Colonic mucosa (tissue), 4 donors: ENCODE measurements around the gene TBC1D12. TPM values are rescaled to one million over a fixed set of nuclear protein-coding genes. Genes with fewer than 3 reads are reported as not detected.

Source experiments
- DNase-seq: peaks from one replicate; pipeline ENCODE4 v3.0.0-alpha.2; 2020
- H3K27ac ChIP-seq: fragments of 200-600 bp; one replicate; pipeline ENCODE4 v1.8.0; 2021
- H3K27me3 ChIP-seq: fragments of 200-600 bp; one replicate; pipeline ENCODE4 v1.8.0; 2021
- H3K36me3 ChIP-seq: fragments of 200-600 bp; one replicate; pipeline ENCODE4 v1.8.0; 2021
- H3K4me1 ChIP-seq: fragments of 200-600 bp; one replicate; pipeline ENCODE4 v1.8.0; 2021; ENCODE audit warnings: mild to moderate bottlenecking
- H3K4me3 ChIP-seq: fragments of 200-600 bp; one replicate; pipeline ENCODE4 v1.8.0; 2021
- H3K9ac ChIP-seq, 2 donors: one replicate each; pipeline ENCODE4 v1.7.0; 2013; ENCODE audit warnings: control low read depth in 2 of 2, low read depth in 2 of 2, low read length in 2 of 2
- H3K9me3 ChIP-seq: fragments of 200-600 bp; one replicate; pipeline ENCODE4 v1.8.0; 2021
- CTCF ChIP-seq: fragments of 200-600 bp; IDR thresholded peaks from one replicate; pipeline ENCODE4 v1.8.0; 2022; ENCODE audit warnings: antibody characterized with exemption, mild to moderate bottlenecking
- intact Hi-C: fragments of 100-400 bp; cut with DNase I; formaldehyde crosslinking; loops from one replicate; pipeline ENCODE4 v1.14.1; 2022
- total RNA-seq, 2 donors: library from RNA; stranded (reverse); fragmentation: NEBNext Ultra II Directional in 1 of 2; extraction: Animal tissue kit (Norgen Biotek cat#: 25700) in 1 of 2; gene quantifications; one replicate each; pipeline ENCODE4 v1.2.1, GENCODE V29; 2021
- donor health status: healthy.
- donor health status: DM: no; HTN: no; CAD: no.
- donor health status: DM: no; HTN: no; CAD: no.

Gene TBC1D12
- total RNA-seq, 2 donors from 2014 or later = 18.0 to 21.0 TPM

- intact Hi-C loops = no loop called here
- no peak for TF ChIP-seq CTCF
- no peaks in the 10 kb centered on the region for H3K27me3 ChIP-seq
- no peak for DNase-seq
- no peaks in the 10 kb centered on the region for H3K9me3 ChIP-seq
- no peak overlapping the region for H3K9ac ChIP-seq
- no peaks in the 10 kb centered on the region for H3K36me3 ChIP-seq
- no peak overlapping the region for H3K27ac ChIP-seq
- no peaks in the 10 kb centered on the region for H3K4me1 ChIP-seq
- H3K4me3 ChIP-seq = no peak overlapping the region
Observed at GRCh38 chr10:94407668-94408067, 5.3 kb downstream of the TBC1D12 start.

GRCh38 chr10:94409021-94409657, 6.8 kb downstream of the TBC1D12 start:
- intact Hi-C loops = no loop called here

GRCh38 chr10:94411304-94411703, 9.0 kb downstream of the TBC1D12 start:
- no peak for TF ChIP-seq CTCF
- Histone ChIP-seq H3K36me3 (no peaks in the 10 kb centered on the region), H3K9ac (no peak overlapping the region)

More at GRCh38 chr10:94409021-94409657, 6.8 kb downstream of the TBC1D12 start:
- no peaks in the 10 kb centered on the region for H3K27me3 ChIP-seq
- H3K36me3 ChIP-seq = no peaks in the 10 kb centered on the region
- H3K27ac ChIP-seq = no peak overlapping the region
- no peak overlapping the region for H3K9ac ChIP-seq
- no peak overlapping the region for H3K4me3 ChIP-seq
- TF ChIP-seq CTCF = no peak
- DNase-seq = no peak
- no peaks in the 10 kb centered on the region for H3K4me1 ChIP-seq
- H3K9me3 ChIP-seq = no peaks in the 10 kb centered on the region

GRCh38 chr10:94412449-94412848, 10.1 kb downstream of the TBC1D12 start:
- no peak overlapping the region for H3K27ac ChIP-seq
- H3K9me3 ChIP-seq = no peaks in the 10 kb centered on the region
- no peak overlapping the region for H3K4me3 ChIP-seq
- no peaks in the 10 kb centered on the region for H3K36me3 ChIP-seq
- DNase-seq = no peak
- TF ChIP-seq CTCF = no peak
- no peak overlapping the region for H3K9ac ChIP-seq
- intact Hi-C loops = no loop called here
- no peaks in the 10 kb centered on the region for H3K27me3 ChIP-seq
- H3K4me1 ChIP-seq = no peaks in the 10 kb centered on the region

More at GRCh38 chr10:94411304-94411703, 9.0 kb downstream of the TBC1D12 start:
- Histone ChIP-seq H3K27me3 (no peaks in the 10 kb centered on the region), H3K9me3 (no peaks in the 10 kb centered on the region), H3K4me1 (no peaks in the 10 kb centered on the region), H3K27ac (no peak overlapping the region), H3K4me3 (no peak overlapping the region)
- intact Hi-C loops = no loop called here
- no peak for DNase-seq

- no peak overlapping the region for H3K4me3 ChIP-seq
- H3K9me3 ChIP-seq = no peaks in the 10 kb centered on the region
- no peak overlapping the region for H3K27ac ChIP-seq
- H3K4me1 ChIP-seq = no peaks in the 10 kb centered on the region
- H3K9ac ChIP-seq = no peak overlapping the region
- H3K27me3 ChIP-seq = no peaks in the 10 kb centered on the region
- intact Hi-C loops = no loop called here
- H3K36me3 ChIP-seq = no peaks in the 10 kb centered on the region
- no peak for TF ChIP-seq CTCF
- no peak for DNase-seq
Observed at GRCh38 chr10:94413361-94413760, 11.0 kb downstream of the TBC1D12 start.
